GM23338 (cell line): ENCODE measurements around the gene MCFD2.

ENCODE experiments used
- CTCF ChIP-seq, 2 experiments: fragments of 200-600 bp in 1 of 2; sonication (generic) in 1 of 2; conservative IDR thresholded peaks; 2 replicates each; pipeline versions ENCODE4 v1.5.1 to v1.6.1; 2016 to 2017; ENCODE audit warnings: antibody characterized with exemption in 2 of 2, low read depth in 2 of 2, mild to moderate bottlenecking in 2 of 2, moderate library complexity in 1 of 2
- ETS1 ChIP-seq: IDR thresholded peaks from 2 replicates; pipeline ENCODE4 v1.6.1; 2016; ENCODE audit warnings: antibody characterized with exemption
- EZH2 ChIP-seq: fragments of 200-600 bp; sonication (generic); IDR thresholded peaks from one replicate; pipeline ENCODE4 v1.8.0; 2017; ENCODE audit warnings: antibody characterized with exemption, mild to moderate bottlenecking, low read depth; ENCODE audit not compliant: unreplicated experiment
- REST ChIP-seq: IDR thresholded peaks from one replicate; pipeline ENCODE4 v1.6.1; 2018; ENCODE audit warnings: antibody characterized with exemption; ENCODE audit not compliant: unreplicated experiment

GRCh38 chr2:46922606-46923005 lies 7.0 kb upstream of the MCFD2 start:
- TF ChIP-seq CTCF (conservative IDR thresholded peaks at IDR 0.05; ENCODE audit: low read depth in 2 of 2) (no peak), EZH2 (no peak), ETS1 (no peak), REST (no peak)
